Measurements from ENCODE around the gene PADI1.

- TF ChIP-seq CTCF (IDR thresholded peaks at IDR 0.05) (no peak), EP300 (IDR thresholded peaks at IDR 0.05) (no peak)
These were observed 28.9 kb downstream of the PADI1 start for GRCh38 chr1:17233675-17234320.
